SK-N-SH (cell line): Measurements from ENCODE around the gene TFIP11. TPM values are rescaled to one million over a fixed set of nuclear protein-coding genes. Genes with fewer than 3 reads are reported as not detected.

Source experiments
- CTCF ChIA-PET: fragments of 300-600, 350-600 bp; formaldehyde crosslinking; extraction: SDS; loops from one replicate; lab custom pipeline; 2021; lab: Yijun Ruan, JAX
- POLR2A ChIA-PET: fragments of 350-600 bp; sonication (Branson Sonifier 250); formaldehyde crosslinking; extraction: SDS; loops from one replicate; lab custom pipeline; 2020; ENCODE audit warnings: antibody characterized with exemption, inconsistent platforms; lab: Yijun Ruan, JAX
- DNase-seq: peaks from one replicate; pipeline ENCODE4 v3.0.0; 2012
- H2AFZ ChIP-seq: fragments of 200-600 bp; sonication (generic); 2 replicates; pipeline ENCODE4 v1.8.1; 2016; ENCODE audit warnings: antibody characterized with exemption, mild to moderate bottlenecking, low read depth
- H3F3A ChIP-seq: fragments of 200-600 bp; sonication (generic); replicated peaks from 2 replicates; pipeline ENCODE3; 2016; ENCODE audit warnings: antibody characterized with exemption, mild to moderate bottlenecking; ENCODE audit not compliant: insufficient read depth
- H3K27ac ChIP-seq, 2 experiments: fragments of 200-500 bp in 1 of 2; fragments of 200-600 bp in 1 of 2; sonication (Bioruptor generic) in 1 of 2; sonication (generic), shearing (Covaris generic) in 1 of 2; 2 replicates each; pipeline versions ENCODE4 v1.5.1 to v1.6.1; 2014 to 2016; ENCODE audit warnings: low read depth in 2 of 2, inconsistent platforms in 1 of 2, low read length in 1 of 2, mild to moderate bottlenecking in 1 of 2, mixed read lengths in 1 of 2
- H3K27me3 ChIP-seq: fragments of 200-600 bp; sonication (generic), shearing (Covaris generic); 2 replicates; pipeline ENCODE4 v1.6.1; 2016; ENCODE audit warnings: mixed run types; ENCODE audit not compliant: insufficient read depth
- H3K36me3 ChIP-seq, 2 experiments: fragments of 200-500 bp in 1 of 2; fragments of 200-600 bp in 1 of 2; sonication (Bioruptor generic) in 1 of 2; sonication (generic) in 1 of 2; replicated peaks in 1 of 2; 2 replicates each; pipeline versions ENCODE3 to v1.5.1; 2014 to 2016; ENCODE audit warnings: low read length in 1 of 2, mild to moderate bottlenecking in 1 of 2; ENCODE audit not compliant: insufficient read depth in 2 of 2, control insufficient read depth in 1 of 2
- H3K4me1 ChIP-seq, 2 experiments: fragments of 200-500 bp in 1 of 2; fragments of 200-600 bp in 1 of 2; sonication (Bioruptor generic) in 1 of 2; sonication (generic), shearing (Covaris generic) in 1 of 2; 2 replicates each; pipeline versions ENCODE4 v1.5.1 to v1.6.1; 2014 to 2016; ENCODE audit warnings: low read depth in 1 of 2, low read length in 1 of 2, mixed run types in 1 of 2; ENCODE audit not compliant: insufficient read depth in 2 of 2, control insufficient read depth in 1 of 2
- H3K4me2 ChIP-seq: fragments of 200-600 bp; sonication (generic), shearing (Covaris generic); 2 replicates; pipeline ENCODE4 v1.6.1; 2017; ENCODE audit warnings: mixed run types
- H3K4me3 ChIP-seq, 2 experiments: fragments of 200-500 bp in 1 of 2; fragments of 200-600 bp in 1 of 2; sonication (Bioruptor generic) in 1 of 2; sonication (generic), shearing (Covaris generic) in 1 of 2; 2 replicates each; pipeline versions ENCODE4 v1.5.1 to v1.8.1; 2014 to 2016; ENCODE audit warnings: low read depth in 2 of 2, inconsistent platforms in 1 of 2, low read length in 1 of 2, mild to moderate bottlenecking in 1 of 2, mixed read lengths in 1 of 2, moderate library complexity in 1 of 2
- H3K79me2 ChIP-seq: fragments of 200-600 bp; sonication (generic); 2 replicates; pipeline ENCODE4 v1.8.1; 2017; ENCODE audit warnings: mild to moderate bottlenecking; ENCODE audit not compliant: insufficient read depth
- H3K9ac ChIP-seq: fragments of 200-600 bp; sonication (generic); 2 replicates; pipeline ENCODE4 v1.6.1; 2017; ENCODE audit warnings: mixed run types
- H3K9me2 ChIP-seq: fragments of 200-600 bp; sonication (generic); 2 replicates; pipeline ENCODE4 v1.6.1; 2017; ENCODE audit warnings: mixed run types
- H3K9me3 ChIP-seq: fragments of 200-600 bp; sonication (generic); 2 replicates; pipeline ENCODE4 v1.6.1; 2017; ENCODE audit warnings: mixed run types, mild to moderate bottlenecking, moderate library complexity
- H4K20me1 ChIP-seq: fragments of 200-600 bp; sonication (generic); 2 replicates; pipeline ENCODE4 v1.6.1; 2017; ENCODE audit warnings: mild to moderate bottlenecking, mixed run types; ENCODE audit not compliant: insufficient read depth
- CTCF ChIP-seq: fragments of 200-600 bp; sonication (generic); IDR thresholded peaks from 2 replicates; pipeline ENCODE4 v1.6.1; 2017; ENCODE audit warnings: antibody characterized with exemption, mild to moderate bottlenecking, moderate library complexity
- ELF1 ChIP-seq: IDR thresholded peaks from 2 replicates; pipeline ENCODE4 v1.4.0; 2012
- EP300 ChIP-seq, 2 experiments: IDR thresholded peaks; 2 replicates each; pipeline versions ENCODE4 v1.4.0 to v1.6.1; 2012; ENCODE audit warnings: borderline replicate concordance in 1 of 2, low read depth in 1 of 2, low read length in 1 of 2
- EZH2phosphoT487 ChIP-seq: fragments of 200-600 bp; sonication (generic); IDR thresholded peaks from 2 replicates; pipeline ENCODE4 v1.6.1; 2017; ENCODE audit warnings: low read depth, mixed run types, mild to moderate bottlenecking, antibody characterized with exemption, moderate library complexity, borderline replicate concordance
- FOXJ3 ChIP-seq: sonication (generic); formaldehyde crosslinking; IDR thresholded peaks from 2 replicates; pipeline ENCODE4 v1.5.1; 2020; ENCODE audit warnings: mild to moderate bottlenecking, missing genetic modification reagents
- GATA2 ChIP-seq: sonication (generic); formaldehyde crosslinking; IDR thresholded peaks from 2 replicates; pipeline ENCODE4 v1.5.0; 2020; ENCODE audit warnings: mild to moderate bottlenecking, missing genetic modification reagents
- JUND ChIP-seq: IDR thresholded peaks from 2 replicates; pipeline ENCODE4 v1.4.0; 2012
- MEF2A ChIP-seq: IDR thresholded peaks from 2 replicates; pipeline ENCODE4 v1.4.0; 2012; ENCODE audit warnings: low read depth, borderline replicate concordance
- NFIC ChIP-seq: IDR thresholded peaks from 2 replicates; pipeline ENCODE4 v1.4.0; 2012; ENCODE audit warnings: borderline replicate concordance
- POLR2AphosphoS5 ChIP-seq: IDR thresholded peaks from 2 replicates; pipeline ENCODE4 v1.6.1; 2012; ENCODE audit warnings: low read depth, low read length
- RAD21 ChIP-seq: IDR thresholded peaks from 2 replicates; pipeline ENCODE4 v1.6.1; 2012; ENCODE audit warnings: mild to moderate bottlenecking, low read length
- RCOR1 ChIP-seq: fragments of 150-350 bp; IDR thresholded peaks from 2 replicates; pipeline ENCODE4 v1.6.1; 2017; ENCODE audit warnings: antibody characterized with exemption, low read length
- REST ChIP-seq: IDR thresholded peaks from 2 replicates; pipeline ENCODE4 v1.6.1; 2012; ENCODE audit warnings: mild to moderate bottlenecking, low read depth, low read length, moderate library complexity
- RXRA ChIP-seq: IDR thresholded peaks from 2 replicates; pipeline ENCODE4 v1.4.0; 2012; ENCODE audit warnings: low read depth, mild to moderate bottlenecking, borderline replicate concordance
- SIN3A ChIP-seq: IDR thresholded peaks from 2 replicates; pipeline ENCODE4 v1.6.1; 2012; ENCODE audit warnings: low read depth, mild to moderate bottlenecking, low read length, moderate library complexity, borderline replicate concordance
- TAF1 ChIP-seq: IDR thresholded peaks from 2 replicates; pipeline ENCODE4 v1.6.1; 2012; ENCODE audit warnings: low read depth, mild to moderate bottlenecking, low read length, moderate library complexity, borderline replicate concordance
- USF1 ChIP-seq: IDR thresholded peaks from 2 replicates; pipeline ENCODE4 v1.4.0; 2012; ENCODE audit warnings: low read depth, borderline replicate concordance
- WGBS: methylation state at CpG from one replicate; pipeline ENCODE4 v1.1.6; 2017; ENCODE audit warnings: low lambda C conversion rate; 5-methylcytosine and 5-hydroxymethylcytosine counted together
- polyA plus RNA-seq, 3 experiments: library from polyadenylated mRNA; depleted of rRNA; stranded (reverse); fragments of >200 nt; gene quantifications; 2 replicates each; pipeline ENCODE4 v1.2.3, GENCODE V29; 2012
- TF ChIP-seq, protein P1 (sequence below): IDR thresholded peaks from 2 replicates; pipeline ENCODE4 v1.4.0; 2012; ENCODE audit warnings: low read depth

TFIP11 gene
- polyA plus RNA-seq, 1 of the 3 experiments (the other 2 are of a cell fraction): 32.8 TPM

- no peaks in the 10 kb centered on the region for H3K9me2 ChIP-seq
- H3K4me3 ChIP-seq: no peak overlapping the region
- H3K27me3 ChIP-seq: no peaks in the 10 kb centered on the region
- no peaks in the 10 kb centered on the region for H4K20me1 ChIP-seq
- H3F3A ChIP-seq: no peaks in the 10 kb centered on the region
- no peak overlapping the region for H3K9ac ChIP-seq
- no peaks in the 10 kb centered on the region for H3K36me3 ChIP-seq
- no peak overlapping the region for H3K27ac ChIP-seq
- ChIA-PET CTCF (interaction anchor here (0.8 kb wide), 1 partner anchor 80 kb away, joined by 3 read pairs; no protein-coding TSS in a partner anchor), POLR2A (no interaction called here)
- no peaks in the 10 kb centered on the region for H3K9me3 ChIP-seq
- TF ChIP-seq EZH2phosphoT487: no peak
- WGBS: 95% methylated on average over 15 of the region's 16 CpGs
- no peaks in the 10 kb centered on the region for H3K4me1 ChIP-seq
- no peak overlapping the region for H2AFZ ChIP-seq
- no peak for DNase-seq
- H3K4me2 ChIP-seq: no peak overlapping the region
- no peaks in the 10 kb centered on the region for H3K79me2 ChIP-seq
Observed at GRCh38 chr22:26443901-26444690, 68.2 kb downstream of the TFIP11 start.

DNA sequence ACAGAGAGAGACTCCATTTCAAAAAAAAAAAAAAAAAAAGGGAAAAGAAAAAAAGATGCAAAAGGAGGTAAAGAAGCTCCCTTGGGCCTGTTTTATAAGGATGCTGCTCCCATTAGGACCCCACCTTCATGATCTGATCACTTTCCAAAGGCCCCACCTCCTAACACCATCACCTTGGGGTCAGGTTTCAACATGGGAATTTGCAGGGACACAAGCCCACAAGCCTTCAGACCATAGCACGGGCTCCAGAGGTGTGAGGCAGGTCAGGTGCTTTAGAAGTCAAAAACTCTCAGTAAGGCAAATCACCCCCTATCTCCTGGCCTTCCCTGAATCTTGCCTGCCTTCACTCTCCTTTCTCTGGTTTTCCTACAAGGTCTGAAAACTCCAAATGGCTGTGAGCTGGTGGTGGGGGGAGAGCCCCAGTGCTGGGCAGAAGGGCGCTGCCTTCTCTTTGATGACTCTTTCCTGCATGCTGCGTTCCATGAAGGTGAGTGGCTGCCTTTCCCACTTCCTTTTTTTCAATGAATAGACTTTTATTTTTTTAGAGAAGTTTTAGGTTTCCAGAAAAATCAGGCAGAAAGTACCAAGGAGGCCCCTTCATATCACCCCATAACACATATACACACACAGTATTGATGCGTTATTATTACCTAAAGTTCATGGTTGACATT, 70.1 kb downstream of the TFIP11 start:
- Histone ChIP-seq H4K20me1 (no peaks in the 10 kb centered on the region), H3F3A (no peaks in the 10 kb centered on the region), H3K9ac (no peak overlapping the region), H3K79me2 (no peaks in the 10 kb centered on the region), H3K4me1 (no peaks in the 10 kb centered on the region; a peak in 1 of 4 replicates), H3K9me3 (no peaks in the 10 kb centered on the region), H3K27me3 (no peaks in the 10 kb centered on the region), H3K4me2 (no peak overlapping the region), H3K9me2 (no peaks in the 10 kb centered on the region), H3K36me3 (no peaks in the 10 kb centered on the region), H2AFZ (no peak overlapping the region), H3K27ac (no peak overlapping the region), H3K4me3 (no peak overlapping the region)
- DNase-seq: no peak
- ChIA-PET POLR2A (interaction anchor here (1.1 kb wide), 1 partner anchor 12 kb away, joined by 5 read pairs; no protein-coding TSS in a partner anchor), CTCF (interaction anchor here (2.9 kb wide), 1 partner anchor 19 kb away, joined by 11 read pairs; no protein-coding TSS in a partner anchor)
- TF ChIP-seq CTCF (no peak), MEF2A (no peak), NFIC (no peak), GATA2 (CRISPR knock-in tag) (no peak), POLR2AphosphoS5 (no peak), USF1 (no peak), ELF1 (no peak), FOXJ3 (CRISPR knock-in tag) (no peak), RCOR1 (no peak), RXRA (no peak), REST (no peak), JUND (no peak), TAF1 (no peak), EP300 (IDR thresholded peaks at IDR 0.05; ENCODE audit: borderline replicate concordance in 1 of 2, low read depth in 1 of 2, low read length in 1 of 2) (no peak), RAD21 (no peak), SIN3A (no peak)
- TF ChIP-seq, protein P1, sequence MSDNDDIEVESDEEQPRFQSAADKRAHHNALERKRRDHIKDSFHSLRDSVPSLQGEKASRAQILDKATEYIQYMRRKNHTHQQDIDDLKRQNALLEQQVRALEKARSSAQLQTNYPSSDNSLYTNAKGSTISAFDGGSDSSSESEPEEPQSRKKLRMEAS: no peak
- 89% methylated on average over 4 of the region's 4 CpGs for WGBS
